OCI-LY1 (cell line): ENCODE results near the gene BCKDHB.

Experiments
- EZH2 ChIP-seq: fragments of 200-600 bp; sonication (generic), shearing (Covaris generic); IDR thresholded peaks from 2 replicates; pipeline ENCODE4 v1.8.0; 2017; ENCODE audit warnings: borderline replicate concordance, mixed run types, mild to moderate bottlenecking, antibody characterized with exemption, low read length, moderate library complexity, mixed read lengths
- TF ChIP-seq, protein P1 (sequence below): fragments of 200-600 bp; sonication (generic), shearing (Covaris generic); IDR thresholded peaks from 2 replicates; pipeline ENCODE4 v1.5.1; 2017; ENCODE audit warnings: mild to moderate bottlenecking, antibody characterized with exemption, low read length, moderate library complexity, mixed read lengths

- no peak for TF ChIP-seq EZH2
- TF ChIP-seq, protein P1, sequence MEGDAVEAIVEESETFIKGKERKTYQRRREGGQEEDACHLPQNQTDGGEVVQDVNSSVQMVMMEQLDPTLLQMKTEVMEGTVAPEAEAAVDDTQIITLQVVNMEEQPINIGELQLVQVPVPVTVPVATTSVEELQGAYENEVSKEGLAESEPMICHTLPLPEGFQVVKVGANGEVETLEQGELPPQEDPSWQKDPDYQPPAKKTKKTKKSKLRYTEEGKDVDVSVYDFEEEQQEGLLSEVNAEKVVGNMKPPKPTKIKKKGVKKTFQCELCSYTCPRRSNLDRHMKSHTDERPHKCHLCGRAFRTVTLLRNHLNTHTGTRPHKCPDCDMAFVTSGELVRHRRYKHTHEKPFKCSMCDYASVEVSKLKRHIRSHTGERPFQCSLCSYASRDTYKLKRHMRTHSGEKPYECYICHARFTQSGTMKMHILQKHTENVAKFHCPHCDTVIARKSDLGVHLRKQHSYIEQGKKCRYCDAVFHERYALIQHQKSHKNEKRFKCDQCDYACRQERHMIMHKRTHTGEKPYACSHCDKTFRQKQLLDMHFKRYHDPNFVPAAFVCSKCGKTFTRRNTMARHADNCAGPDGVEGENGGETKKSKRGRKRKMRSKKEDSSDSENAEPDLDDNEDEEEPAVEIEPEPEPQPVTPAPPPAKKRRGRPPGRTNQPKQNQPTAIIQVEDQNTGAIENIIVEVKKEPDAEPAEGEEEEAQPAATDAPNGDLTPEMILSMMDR: no peak
These were observed 143.4 kb downstream of the BCKDHB start for GRCh38 chr6:80249897-80250296.
